ENCODE measurements around the gene APOD.
A peak's percentile ranks its signal among the peaks of the same experiment; 100 is the strongest.

APOD gene

DNA sequence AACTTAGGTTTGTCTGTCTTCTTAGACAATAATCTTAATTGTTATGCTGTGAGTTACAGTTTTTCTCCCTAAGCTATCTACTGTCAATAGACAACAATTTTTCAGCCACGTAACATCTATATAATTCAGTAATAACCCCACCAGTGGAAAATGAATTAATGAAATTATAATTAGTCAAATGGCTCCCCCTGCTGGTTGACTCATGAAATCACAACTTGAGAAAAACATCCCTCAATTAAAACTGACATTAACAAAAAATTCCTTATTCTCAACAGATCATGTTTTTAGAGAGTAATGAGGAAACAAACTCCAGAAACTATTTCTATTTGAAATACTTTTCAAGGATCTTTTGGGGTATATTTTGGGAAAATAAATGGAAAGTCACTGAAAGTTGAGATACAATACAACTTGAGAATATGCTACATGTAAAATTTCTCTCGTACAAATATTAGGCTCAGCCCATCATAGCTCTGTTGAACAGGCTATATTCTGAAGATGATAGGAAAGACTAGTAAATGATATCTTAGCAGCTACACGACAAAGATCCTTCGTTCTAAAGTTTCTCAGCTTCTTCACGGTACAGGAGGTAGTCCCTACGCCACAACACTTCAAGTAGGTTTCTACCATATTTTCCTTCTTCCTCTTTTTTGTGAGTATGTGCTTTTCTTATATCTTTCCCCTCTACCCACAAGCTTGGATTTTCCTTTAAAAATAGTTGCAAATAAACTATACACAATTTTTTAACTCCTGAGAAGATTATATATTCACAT is 61.3 kb downstream of the APOD start:
- DNase-seq, result peak; percentile 52
